ENCODE data around the gene PAQR8.

DNA sequence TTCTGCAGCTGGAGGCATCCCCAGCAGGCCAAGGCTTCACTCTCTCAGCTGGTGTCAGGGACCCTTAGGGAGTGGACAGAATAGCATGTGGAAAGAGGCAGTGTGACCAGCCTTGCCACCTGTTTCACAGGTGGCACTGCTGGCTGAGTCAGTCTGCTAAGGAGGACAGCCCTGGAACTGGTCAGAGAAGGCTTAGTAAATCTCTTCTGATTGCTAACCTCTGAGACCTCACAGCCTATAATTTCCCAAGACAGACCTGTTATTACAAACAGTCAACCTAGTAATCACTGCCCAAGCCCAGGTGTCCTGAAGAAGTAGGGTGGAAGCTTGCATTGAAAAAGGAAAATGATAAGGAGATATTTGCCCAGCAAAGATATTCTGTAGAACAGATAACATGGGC is 26.4 kb upstream of the PAQR8 start:
- TF ChIP-seq POLR2A (IDR thresholded peaks at IDR 0.05) (no peak), POLR2AphosphoS5 (IDR thresholded peaks at IDR 0.05; ENCODE audit: insufficient read depth in 1 of 2, low read depth in 1 of 2) (no peak)
- TF ChIP-seq, protein P1, sequence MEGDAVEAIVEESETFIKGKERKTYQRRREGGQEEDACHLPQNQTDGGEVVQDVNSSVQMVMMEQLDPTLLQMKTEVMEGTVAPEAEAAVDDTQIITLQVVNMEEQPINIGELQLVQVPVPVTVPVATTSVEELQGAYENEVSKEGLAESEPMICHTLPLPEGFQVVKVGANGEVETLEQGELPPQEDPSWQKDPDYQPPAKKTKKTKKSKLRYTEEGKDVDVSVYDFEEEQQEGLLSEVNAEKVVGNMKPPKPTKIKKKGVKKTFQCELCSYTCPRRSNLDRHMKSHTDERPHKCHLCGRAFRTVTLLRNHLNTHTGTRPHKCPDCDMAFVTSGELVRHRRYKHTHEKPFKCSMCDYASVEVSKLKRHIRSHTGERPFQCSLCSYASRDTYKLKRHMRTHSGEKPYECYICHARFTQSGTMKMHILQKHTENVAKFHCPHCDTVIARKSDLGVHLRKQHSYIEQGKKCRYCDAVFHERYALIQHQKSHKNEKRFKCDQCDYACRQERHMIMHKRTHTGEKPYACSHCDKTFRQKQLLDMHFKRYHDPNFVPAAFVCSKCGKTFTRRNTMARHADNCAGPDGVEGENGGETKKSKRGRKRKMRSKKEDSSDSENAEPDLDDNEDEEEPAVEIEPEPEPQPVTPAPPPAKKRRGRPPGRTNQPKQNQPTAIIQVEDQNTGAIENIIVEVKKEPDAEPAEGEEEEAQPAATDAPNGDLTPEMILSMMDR (IDR thresholded peaks at IDR 0.05), result no peak
